ENCODE measurements around the gene PEX1. TPM values are rescaled to one million over a fixed set of nuclear protein-coding genes. Genes with fewer than 3 reads are reported as not detected.

Gene PEX1
- total and polyA plus RNA-seq, 2 of the 4 experiments (the other 2 are of a cell fraction), result 8.1 to 12.7 TPM

DNA sequence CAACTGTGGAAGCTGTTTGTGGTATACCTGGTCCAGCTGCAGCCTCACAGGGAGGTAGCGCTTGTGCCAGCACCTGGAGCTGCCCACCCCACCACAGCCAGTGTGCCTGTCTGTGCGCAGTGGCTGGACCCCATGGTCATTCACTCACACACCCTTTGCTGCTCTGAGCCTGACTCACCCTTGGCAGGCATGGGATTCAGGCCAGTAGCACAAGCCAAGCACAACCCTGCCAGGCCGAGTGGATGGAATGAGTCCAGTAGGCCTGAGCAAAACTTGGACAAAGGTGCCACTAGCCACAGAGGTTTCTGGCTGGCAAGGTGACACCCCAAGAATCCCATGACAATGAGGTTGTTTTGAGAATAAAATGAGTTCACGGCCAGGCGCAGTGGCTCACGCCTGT lies 19.3 kb upstream of the PEX1 start:
- H3K14ac ChIP-seq (replicated peaks; ENCODE audit: low read depth, low read length), result no peak overlapping the region
- H3K27ac ChIP-seq (ENCODE audit: insufficient read depth, low read length), result no peak overlapping the region
- no peaks in the 10 kb centered on the region; the same call in 1 of the 2 replicates for H3K27me3 ChIP-seq (ENCODE audit: control insufficient read depth, insufficient read depth, low read length)
- no peak overlapping the region for H3K9ac ChIP-seq (ENCODE audit: low read depth, low read length)
- no peaks in the 10 kb centered on the region for H3K9me1 ChIP-seq (ENCODE audit: insufficient read depth, low read length)
- H3K36me3 ChIP-seq (ENCODE audit: control insufficient read depth, insufficient read depth, low read length), result no peaks in the 10 kb centered on the region
- no peak overlapping the region for H3K4me2 ChIP-seq (ENCODE audit: low read depth, low read length)
- POLR2A ChIA-PET (ENCODE audit: unreplicated experiment), result no interaction called here
- H2BK20ac ChIP-seq (ENCODE audit: low read depth, low read length), result no peak overlapping the region
- DNase-seq (no peak), ATAC-seq (ENCODE audit: low read depth) (no peak)
- intact Hi-C loops (cut with micrococcal nuclease), result no loop called here
- H4K8ac ChIP-seq (ENCODE audit: low read depth in 2 of 2, low read length in 2 of 2), result no peak overlapping the region
- TF ChIP-seq MAZ (IDR thresholded peaks at IDR 0.05; ENCODE audit: borderline replicate concordance, low read depth, low read length), result no peak
- no peak for TF ChIP-seq NFE2L2 (IDR thresholded peaks at IDR 0.05; ENCODE audit: low read depth, low read length)
- TF ChIP-seq BHLHE40 (IDR thresholded peaks at IDR 0.05; ENCODE audit: low read depth, low read length), result no peak
- TF ChIP-seq, protein P1, sequence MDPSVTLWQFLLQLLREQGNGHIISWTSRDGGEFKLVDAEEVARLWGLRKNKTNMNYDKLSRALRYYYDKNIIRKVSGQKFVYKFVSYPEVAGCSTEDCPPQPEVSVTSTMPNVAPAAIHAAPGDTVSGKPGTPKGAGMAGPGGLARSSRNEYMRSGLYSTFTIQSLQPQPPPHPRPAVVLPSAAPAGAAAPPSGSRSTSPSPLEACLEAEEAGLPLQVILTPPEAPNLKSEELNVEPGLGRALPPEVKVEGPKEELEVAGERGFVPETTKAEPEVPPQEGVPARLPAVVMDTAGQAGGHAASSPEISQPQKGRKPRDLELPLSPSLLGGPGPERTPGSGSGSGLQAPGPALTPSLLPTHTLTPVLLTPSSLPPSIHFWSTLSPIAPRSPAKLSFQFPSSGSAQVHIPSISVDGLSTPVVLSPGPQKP (IDR thresholded peaks at IDR 0.05; ENCODE audit: borderline replicate concordance, low read depth, low read length), result no peak
- TF ChIP-seq SMC3 (IDR thresholded peaks at IDR 0.05; ENCODE audit: low read depth, low read length), result no peak
- TF ChIP-seq POLR2A (IDR thresholded peaks at IDR 0.05; ENCODE audit: low read depth, low read length), result no peak
- no peak for TF ChIP-seq CEBPB (IDR thresholded peaks at IDR 0.05; ENCODE audit: low read depth, low read length)
- no peak for TF ChIP-seq MXI1 (IDR thresholded peaks at IDR 0.05; ENCODE audit: borderline replicate concordance, low read depth, low read length)
- TF ChIP-seq FOS (IDR thresholded peaks at IDR 0.05; ENCODE audit: low read depth, low read length), result no peak
- no peak for TF ChIP-seq MAFK (IDR thresholded peaks at IDR 0.05; ENCODE audit: low read depth, low read length)
- TF ChIP-seq, protein P2, sequence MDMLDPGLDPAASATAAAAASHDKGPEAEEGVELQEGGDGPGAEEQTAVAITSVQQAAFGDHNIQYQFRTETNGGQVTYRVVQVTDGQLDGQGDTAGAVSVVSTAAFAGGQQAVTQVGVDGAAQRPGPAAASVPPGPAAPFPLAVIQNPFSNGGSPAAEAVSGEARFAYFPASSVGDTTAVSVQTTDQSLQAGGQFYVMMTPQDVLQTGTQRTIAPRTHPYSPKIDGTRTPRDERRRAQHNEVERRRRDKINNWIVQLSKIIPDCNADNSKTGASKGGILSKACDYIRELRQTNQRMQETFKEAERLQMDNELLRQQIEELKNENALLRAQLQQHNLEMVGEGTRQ (IDR thresholded peaks at IDR 0.05; ENCODE audit: low read depth, low read length), result no peak
- TF ChIP-seq RAD21 (IDR thresholded peaks at IDR 0.05; ENCODE audit: low read length), result no peak
- TF ChIP-seq CHD1 (IDR thresholded peaks at IDR 0.05; ENCODE audit: low read depth, low read length), result no peak
- TF ChIP-seq, protein P3, sequence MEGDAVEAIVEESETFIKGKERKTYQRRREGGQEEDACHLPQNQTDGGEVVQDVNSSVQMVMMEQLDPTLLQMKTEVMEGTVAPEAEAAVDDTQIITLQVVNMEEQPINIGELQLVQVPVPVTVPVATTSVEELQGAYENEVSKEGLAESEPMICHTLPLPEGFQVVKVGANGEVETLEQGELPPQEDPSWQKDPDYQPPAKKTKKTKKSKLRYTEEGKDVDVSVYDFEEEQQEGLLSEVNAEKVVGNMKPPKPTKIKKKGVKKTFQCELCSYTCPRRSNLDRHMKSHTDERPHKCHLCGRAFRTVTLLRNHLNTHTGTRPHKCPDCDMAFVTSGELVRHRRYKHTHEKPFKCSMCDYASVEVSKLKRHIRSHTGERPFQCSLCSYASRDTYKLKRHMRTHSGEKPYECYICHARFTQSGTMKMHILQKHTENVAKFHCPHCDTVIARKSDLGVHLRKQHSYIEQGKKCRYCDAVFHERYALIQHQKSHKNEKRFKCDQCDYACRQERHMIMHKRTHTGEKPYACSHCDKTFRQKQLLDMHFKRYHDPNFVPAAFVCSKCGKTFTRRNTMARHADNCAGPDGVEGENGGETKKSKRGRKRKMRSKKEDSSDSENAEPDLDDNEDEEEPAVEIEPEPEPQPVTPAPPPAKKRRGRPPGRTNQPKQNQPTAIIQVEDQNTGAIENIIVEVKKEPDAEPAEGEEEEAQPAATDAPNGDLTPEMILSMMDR (conservative IDR thresholded peaks at IDR 0.05; ENCODE audit: low read depth, low read length), result no peak
- no peak for TF ChIP-seq RFX5 (IDR thresholded peaks at IDR 0.05; ENCODE audit: low read depth, low read length)
- TF ChIP-seq RCOR1 (IDR thresholded peaks at IDR 0.05; ENCODE audit: insufficient replicate concordance, low read length), result no peak
- no peak overlapping the region for H2AK5ac ChIP-seq (ENCODE audit: low read depth, low read length)
- no peak overlapping the region for H3K56ac ChIP-seq (ENCODE audit: extremely low read depth, insufficient read depth, low read length)
- H2BK5ac ChIP-seq (ENCODE audit: low read depth, low read length, poor library complexity, severe bottlenecking), result no peak overlapping the region
- no peaks in the 10 kb centered on the region for H3K9me3 ChIP-seq (ENCODE audit: control insufficient read depth, insufficient read depth, low read length)
- CTCF ChIA-PET, result no interaction called here
- no peak overlapping the region for H2AK9ac ChIP-seq (replicated peaks; ENCODE audit: low read depth, low read length, poor library complexity)
- no peak overlapping the region for H2BK15ac ChIP-seq (ENCODE audit: low read depth, low read length)
- H3K4me3 ChIP-seq (ENCODE audit: insufficient read depth, low read depth, low read length), result no peak overlapping the region
- H3K4me1 ChIP-seq (ENCODE audit: control insufficient read depth, insufficient read depth, low read length), result no peaks in the 10 kb centered on the region
- H3K4ac ChIP-seq (ENCODE audit: low read depth, low read length), result no peak overlapping the region
- H4K20me1 ChIP-seq (ENCODE audit: insufficient read depth, low read length), result no peaks in the 10 kb centered on the region
- H3K79me1 ChIP-seq (ENCODE audit: low read depth in 1 of 2, low read length in 2 of 2), result no peaks in the 10 kb centered on the region
- H4K91ac ChIP-seq (ENCODE audit: insufficient read depth, low read depth, low read length), result no peak overlapping the region
- 96% methylated on average over 4 of the region's 6 CpGs; no CpG with 5 or more reads in 1 of the 2 experiments for WGBS, 2 experiments (ENCODE audit: extremely low coverage in 2 of 2, insufficient read length in 1 of 2)
- no peak overlapping the region for H4K5ac ChIP-seq (ENCODE audit: low read depth, low read length)
- no peak overlapping the region for H2AFZ ChIP-seq (replicated peaks; ENCODE audit: low read length, poor library complexity)
- dilution Hi-C loops (cut with HindIII; ENCODE audit: low sequenced_read_pairs, unreplicated experiment), result no loop called here
- no peak overlapping the region for H2BK120ac ChIP-seq (ENCODE audit: low read depth, low read length)
- H3K23ac ChIP-seq (ENCODE audit: low read depth, low read length), result no peak overlapping the region
- BruUV-seq (replicated peaks), result no TSS peak
- no peak overlapping the region for H3K18ac ChIP-seq (ENCODE audit: low read depth, low read length)
- in situ Hi-C loops (cut with MboI; ENCODE audit: low sequenced_read_pairs), result no loop called here

Measured in IMR-90 (cell line).